ENCODE measurements around the gene ZNF354B.
"Not testable (repeated sequence)": the region's sequence is repeated elsewhere in the genome, so short reads cannot be mapped to it uniquely, and the experiment has no call there.

The ZNF354B gene

DNA sequence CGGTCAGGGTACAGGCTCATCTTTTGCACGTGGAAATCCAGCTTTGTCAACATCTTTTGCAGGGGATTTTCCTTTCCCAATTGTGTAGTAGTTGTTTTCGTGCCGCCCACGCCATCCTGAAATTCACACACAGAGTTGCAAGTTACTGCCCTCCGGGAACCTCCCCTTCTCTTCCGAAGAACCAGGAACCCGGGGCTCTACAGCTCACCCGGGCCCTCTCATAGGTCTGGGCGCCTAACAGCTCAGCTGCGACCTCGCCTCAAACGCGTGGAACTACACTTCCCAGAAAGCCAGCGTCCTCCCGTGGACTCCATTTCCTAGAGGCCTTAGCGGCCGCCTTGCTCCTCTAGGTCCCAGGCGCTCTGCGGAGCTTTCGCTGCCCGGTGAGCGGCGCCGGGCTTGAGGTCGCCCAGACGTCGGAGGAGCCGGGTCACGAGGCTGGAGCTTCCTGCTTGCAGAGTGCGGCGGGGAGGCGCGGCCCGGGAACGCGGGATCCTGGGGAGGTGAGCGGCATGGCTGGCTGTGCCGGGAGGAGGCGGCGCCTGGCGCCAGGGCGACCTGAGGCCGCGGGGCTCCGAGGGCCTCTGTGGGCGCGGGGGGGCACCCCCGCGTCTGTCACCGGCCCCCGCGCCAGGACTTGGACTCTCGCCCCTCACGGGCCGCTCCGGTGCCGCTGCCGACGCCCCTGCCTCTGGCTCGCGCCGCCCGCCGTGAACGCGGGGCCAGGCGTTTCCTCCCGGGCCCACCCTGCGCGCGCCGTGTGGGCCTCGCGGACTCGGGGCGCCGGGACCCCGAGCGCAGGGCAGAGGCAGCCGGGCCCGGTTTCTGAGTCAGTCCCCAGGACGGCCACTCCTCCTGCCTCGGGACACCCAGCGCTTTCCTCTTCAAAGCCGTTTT, at the start of gene ZNF354B:
Gene ZNF354B (plus strand): TSS at position 329 of the 897 bp plus-strand sequence. CDS start 1,095 bp downstream, outside the sequence.
- DNase-seq (ENCODE audit: low read depth in 2 of 3, low spot score in 2 of 3): peak; percentile 52 to 61 (median 55)

DNA sequence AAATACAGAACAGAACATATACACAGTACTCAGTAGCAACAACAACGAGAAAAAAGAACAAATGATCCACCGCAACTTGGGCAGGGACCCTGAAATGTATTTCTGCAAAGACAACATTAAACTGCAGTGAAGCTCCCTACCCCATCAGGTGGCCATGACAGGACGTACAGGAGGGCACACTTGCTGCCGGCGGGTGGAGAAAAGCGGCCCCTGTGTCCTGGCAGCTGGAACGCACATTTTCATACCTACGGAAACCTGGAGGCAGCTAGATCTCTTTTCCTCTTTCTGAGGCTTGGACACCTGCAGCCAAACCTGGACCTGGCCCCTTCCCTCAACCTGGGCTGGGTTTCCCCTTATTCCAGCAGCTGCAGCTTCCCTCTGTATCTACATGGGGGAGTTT, 42.2 kb upstream of the ZNF354B start:
- no peak for DNase-seq (ENCODE audit: low read depth in 2 of 3, low spot score in 2 of 3)

DNA sequence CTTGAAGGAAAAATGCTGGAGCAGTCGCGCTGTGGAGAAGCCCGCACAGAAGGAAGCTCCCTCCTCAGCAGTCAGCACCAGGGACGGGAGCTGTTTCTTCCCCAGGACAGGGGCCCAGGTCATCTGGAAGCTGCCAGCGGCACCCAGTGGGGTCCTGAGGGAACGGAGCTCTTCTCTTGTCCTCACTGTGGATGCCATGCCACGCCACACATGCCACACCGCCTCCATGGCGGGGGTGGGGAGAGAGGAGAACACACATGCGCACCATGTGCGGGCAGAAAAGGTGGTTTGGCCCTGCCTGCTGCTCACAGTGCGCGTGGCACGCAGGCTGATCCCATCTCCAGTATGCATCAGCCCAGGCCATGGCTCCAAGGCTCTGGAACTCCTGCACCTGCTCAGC, 41.7 kb upstream of the ZNF354B start:
- no peak for DNase-seq (ENCODE audit: low read depth in 2 of 3, low spot score in 2 of 3)

DNA sequence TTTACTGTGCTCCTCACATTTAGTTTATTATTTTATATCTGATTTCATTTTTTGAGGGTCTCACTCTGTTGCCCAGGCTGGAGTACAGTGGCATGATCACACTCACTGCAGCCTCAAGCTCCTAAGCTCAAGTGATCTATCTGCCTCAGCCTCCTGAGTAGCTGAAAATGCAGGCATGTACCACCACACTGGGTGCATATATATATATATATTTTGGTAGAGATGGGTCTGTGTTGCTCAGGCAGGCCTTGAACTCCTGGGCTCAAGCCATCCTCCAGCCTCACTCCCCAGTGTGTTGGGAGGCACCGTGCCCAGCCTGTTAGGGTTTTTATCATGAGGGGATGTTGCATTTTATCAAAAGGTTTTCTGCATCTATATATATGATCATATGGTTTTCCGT, 39.8 kb upstream of the ZNF354B start:
- no peak for DNase-seq (ENCODE audit: low read depth in 2 of 3, low spot score in 2 of 3)

DNA sequence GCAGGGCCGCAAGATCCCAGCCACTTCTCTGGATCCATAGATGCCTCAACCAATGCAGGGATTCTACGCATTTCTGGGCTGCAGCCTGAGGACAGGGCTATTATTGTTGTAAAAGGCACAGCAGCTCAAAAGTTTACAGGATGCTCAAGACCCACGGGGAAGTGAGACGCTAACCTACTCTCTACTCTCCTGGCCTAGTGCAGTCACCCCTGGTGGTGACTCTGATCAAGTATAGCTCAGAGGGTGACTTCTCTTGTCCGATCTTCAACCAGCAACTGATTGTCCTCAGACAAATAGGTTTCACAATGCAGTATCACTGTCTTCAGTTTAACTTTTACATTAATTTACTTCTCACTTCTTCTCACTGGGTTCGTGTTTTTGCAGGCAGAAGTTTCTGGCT, 34.3 kb upstream of the ZNF354B start:
- no peak for DNase-seq (ENCODE audit: low read depth in 2 of 3, low spot score in 2 of 3)

DNA sequence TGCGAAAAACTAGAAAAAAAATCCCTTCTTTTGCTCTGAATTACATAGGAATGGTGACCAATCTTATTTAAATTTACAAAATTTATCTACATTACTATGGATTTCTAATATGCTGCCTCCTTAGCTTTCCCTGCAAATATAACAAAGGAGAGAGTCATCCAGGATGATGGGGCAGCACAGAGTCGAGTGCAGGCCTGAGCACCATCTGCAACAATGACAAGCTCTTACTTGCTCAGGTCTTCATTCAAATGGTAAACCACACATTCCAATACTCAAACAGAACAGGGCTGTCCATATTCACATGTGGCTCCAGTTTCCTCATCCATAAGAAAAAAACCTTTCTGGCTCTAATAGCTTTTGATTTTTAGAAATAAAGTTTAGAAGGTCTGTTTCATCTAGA, 33.5 kb upstream of the ZNF354B start:
- no peak for DNase-seq (ENCODE audit: low read depth in 2 of 3, low spot score in 2 of 3)

DNA sequence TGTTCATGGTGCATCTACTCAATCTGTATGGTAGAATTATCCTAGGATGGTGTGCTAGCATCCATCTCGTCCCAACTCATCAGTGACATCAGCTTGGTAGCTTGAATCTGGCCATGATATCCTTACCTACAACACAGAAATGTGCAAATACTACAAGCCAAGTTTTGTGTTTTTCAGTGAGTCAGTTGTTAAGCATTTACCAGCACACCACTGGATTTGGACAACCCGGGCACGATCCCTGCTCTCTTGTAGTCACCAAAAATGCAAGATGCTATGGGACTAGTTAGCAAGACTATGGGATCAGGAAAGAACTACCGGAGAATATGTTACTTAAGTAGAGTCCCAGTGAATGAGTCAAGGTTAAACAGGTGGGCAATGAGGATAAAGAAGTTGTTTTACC, 32.1 kb upstream of the ZNF354B start:
- DNase-seq (ENCODE audit: low read depth in 2 of 3, low spot score in 2 of 3): no peak

DNA sequence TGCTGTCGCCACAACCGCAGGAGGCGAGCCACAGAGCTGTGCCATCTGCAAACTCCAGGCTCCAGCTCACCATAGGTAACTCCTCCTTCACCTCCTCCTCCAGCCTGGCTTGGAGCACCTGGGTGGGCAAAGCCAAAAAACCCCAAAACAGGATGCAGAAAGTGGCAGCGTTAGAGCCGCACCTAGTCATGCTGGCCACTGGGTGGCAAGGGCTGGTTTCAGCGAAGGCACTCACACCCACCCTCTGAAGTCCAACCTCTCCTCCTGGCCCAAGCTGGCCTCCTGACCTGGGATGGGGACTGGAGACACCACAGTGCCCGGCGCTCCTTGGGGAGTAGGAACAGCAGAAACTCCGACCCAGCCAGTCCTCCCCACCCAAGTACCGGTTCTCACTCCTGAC, 28.7 kb upstream of the ZNF354B start:
- no peak for DNase-seq (ENCODE audit: low read depth in 2 of 3, low spot score in 2 of 3)

DNA sequence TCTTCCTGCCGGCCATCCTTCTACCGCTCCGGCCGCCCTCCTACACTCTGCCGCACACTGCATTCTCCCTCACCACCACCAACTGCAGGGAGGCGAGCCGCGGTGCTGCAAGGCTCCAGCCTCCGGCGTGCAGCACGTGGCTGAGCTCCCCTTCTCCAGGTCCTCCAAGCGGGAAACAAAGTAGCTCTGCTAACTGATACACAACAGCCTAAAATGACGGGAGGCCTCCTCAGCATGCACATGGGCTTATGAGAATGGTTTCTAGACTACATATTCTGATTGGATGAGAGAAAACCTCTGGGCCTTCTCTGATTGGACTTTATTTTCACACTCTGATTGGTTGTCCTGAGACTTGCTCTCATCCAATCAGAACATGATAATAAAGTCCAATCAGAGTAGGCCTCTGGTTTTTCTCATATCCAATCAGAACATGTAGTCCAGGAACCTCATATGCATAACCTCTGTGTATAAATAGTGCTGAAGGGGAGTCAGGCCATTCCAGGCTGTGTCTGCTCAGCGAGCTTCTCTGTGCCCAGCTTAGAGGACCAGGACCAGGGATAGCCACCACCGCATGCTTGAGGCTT, 27.0 kb upstream of the ZNF354B start:
- DNase-seq (ENCODE audit: low read depth in 2 of 3, low spot score in 2 of 3): no peak

DNA sequence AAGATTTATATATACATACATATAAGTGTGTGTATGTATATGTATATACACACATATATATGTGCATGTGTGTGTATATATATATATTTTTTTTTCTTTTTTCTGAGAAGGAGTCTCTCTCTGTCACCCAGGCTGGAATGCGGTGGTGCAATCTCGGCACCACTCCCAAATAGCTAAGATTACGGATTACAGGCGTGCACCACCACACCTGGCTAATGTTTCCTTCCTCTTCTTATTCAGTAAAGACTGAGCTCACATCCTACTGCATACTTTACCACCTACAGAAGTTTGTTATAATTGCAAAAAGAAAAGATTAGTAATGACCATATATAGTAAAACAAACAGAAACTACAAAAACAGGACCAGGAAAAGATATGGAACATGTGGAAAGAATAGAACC, 23.1 kb upstream of the ZNF354B start:
- no peak for DNase-seq (ENCODE audit: low read depth in 2 of 3, low spot score in 2 of 3)

DNA sequence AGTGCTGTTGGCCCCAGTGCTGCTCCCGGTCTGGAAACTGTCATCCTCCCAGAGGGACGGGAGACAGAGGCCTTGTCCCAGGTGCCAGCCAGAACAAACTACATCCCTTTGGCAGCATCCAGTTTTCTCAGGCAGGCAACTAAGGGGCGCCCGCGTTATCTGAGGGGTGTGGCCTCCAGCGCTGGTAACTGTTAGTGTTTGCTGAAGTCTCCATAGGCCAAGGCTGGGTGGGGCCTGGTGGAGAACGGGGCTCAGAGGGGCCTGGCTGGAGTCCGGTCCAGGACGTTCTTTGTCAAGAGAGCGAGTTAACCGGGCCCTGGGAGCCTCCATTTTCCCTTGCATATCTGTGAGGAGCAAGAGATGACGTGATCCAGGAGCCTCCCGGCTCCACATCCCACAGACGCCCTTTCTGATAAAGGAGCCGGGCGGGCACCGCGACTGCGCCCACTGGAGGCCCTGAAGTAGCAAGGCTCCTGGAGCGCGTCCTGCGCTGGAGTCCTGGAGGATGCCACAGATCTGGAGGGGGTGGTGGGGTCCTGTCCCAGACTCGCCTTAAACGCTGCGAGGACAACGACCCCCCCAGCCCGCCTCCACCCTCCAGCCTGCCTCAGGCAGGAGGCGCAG, 20.9 kb upstream of the ZNF354B start:
- not testable (repeated sequence) for DNase-seq (ENCODE audit: low read depth in 2 of 3, low spot score in 2 of 3)

DNA sequence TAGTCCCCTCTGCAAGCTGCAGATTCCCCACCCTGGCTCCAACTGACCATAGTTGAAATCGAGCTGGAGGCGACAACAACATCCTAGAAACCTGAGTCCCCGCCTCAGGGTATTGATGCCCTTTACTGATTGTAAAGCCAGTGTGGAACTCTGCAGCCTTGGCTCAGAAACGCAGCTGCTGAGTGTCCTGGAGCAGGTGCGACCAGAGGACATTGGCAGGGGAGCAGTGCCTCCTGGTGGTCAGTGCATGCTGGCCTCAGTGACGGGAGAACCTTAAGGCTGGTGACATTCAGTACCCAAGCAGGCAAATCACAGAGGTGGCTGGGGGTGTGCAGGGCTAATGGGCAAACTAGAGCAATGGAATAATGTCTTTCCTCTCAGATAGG, 20.4 kb upstream of the ZNF354B start:
- DNase-seq (ENCODE audit: low read depth in 2 of 3, low spot score in 2 of 3): peak in 2 of 3 experiments; percentile 16 to 18

DNA sequence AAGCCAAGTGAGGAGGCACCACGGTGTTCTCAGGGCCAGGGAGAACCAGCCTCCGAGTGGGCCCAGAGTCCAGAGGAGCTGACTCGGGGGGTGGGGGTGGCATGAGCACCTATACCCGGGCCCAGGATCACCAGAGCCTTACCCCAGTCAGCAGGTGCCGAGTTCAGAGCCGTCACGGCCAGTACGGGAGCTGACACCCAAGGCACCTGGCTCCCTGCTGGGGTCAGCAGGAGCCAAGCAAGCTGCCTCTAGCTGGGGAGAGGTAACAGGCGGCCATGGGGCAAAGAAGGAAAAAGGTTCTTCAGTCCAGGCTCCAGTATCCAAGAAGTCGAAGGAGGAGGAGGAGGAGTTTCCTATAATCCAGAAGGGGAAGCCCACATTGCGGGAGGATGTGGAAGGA, 19.4 kb upstream of the ZNF354B start:
- not testable (repeated sequence) for DNase-seq (ENCODE audit: low read depth in 2 of 3, low spot score in 2 of 3)

DNA sequence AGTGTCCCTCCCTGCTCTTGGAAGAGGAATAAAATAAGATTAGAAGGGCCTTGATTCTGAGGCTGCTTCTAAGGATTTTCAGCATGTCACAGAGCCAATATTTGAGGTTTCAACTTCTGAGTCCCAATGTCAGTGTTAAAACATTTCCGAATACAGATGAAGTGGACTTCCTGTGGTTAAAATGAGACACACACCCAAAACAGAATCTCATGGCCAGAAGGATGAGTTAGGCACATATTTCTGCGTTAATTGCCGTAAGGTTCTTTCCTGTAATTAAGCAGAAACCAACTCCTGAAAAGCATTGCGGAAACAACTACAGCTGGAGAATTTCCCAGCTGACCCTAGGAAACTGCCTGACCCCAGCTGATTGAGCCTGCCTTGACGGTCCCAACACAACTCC, 10.4 kb upstream of the ZNF354B start:
- no peak for DNase-seq (ENCODE audit: low read depth in 2 of 3, low spot score in 2 of 3)

DNA sequence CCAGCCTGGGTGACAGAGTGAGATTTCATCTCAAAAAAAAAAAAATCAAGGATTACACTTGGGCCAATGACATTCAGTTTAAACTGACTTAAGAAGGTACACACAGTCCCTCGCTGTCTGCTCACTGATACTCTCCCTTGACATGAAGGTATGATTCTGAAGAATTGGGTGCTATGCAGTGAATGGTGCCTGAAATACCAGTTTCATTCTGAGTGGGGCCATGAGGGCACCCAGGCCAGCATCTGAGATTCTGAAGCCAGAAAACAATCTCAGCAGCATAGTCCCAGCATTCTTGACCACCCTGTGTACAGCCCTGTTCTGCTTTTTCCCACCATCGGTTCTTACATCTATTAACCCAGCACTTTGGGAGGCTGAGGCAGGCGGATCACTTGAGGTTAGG, 7.8 kb upstream of the ZNF354B start:
- DNase-seq (ENCODE audit: low read depth in 2 of 3, low spot score in 2 of 3): no peak

DNA sequence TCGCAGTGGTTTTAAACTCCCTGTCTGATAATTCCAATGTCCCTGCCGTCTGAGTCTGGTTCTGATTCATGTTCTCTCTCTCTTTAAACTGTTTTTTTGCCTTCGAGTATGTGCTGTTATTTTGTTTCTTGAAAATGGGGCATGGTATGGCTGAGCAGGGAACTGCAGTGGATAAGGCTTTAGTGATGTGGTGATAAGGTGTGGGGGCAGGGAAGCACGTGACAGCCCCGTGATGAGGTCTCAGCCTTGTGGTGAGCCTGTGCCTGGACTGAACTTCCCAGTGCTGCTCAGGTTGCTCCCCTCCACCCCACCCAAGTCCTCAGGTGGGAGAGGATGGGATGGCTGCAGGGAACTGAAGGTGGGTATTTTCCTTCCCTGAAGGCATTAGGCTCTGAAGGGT, 5.5 kb upstream of the ZNF354B start:
- no peak for DNase-seq (ENCODE audit: low read depth in 2 of 3, low spot score in 2 of 3)

DNA sequence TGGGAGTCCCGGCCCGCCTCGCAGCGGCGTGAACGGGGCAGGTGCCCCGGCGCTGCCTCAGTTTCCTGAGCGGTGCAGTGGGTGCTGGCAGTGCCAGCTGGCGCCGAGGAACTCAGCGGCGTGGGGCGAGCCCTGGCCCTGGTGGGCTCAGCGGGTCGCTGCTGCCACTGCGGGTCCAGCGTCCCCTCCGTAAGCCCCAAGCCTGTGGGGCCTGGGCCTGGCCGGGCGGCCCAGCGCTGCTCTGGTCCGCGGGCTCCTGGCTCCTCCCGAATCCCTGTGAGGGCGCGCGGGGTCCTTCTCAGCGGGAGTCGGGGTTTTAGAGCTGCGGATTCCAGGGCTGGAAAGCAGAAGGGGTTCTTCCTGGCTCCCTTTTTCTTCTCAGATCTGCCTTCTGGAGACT, 862 bp downstream of the ZNF354B start:
- DNase-seq (ENCODE audit: low read depth in 2 of 3, low spot score in 2 of 3): not testable (repeated sequence)

DNA sequence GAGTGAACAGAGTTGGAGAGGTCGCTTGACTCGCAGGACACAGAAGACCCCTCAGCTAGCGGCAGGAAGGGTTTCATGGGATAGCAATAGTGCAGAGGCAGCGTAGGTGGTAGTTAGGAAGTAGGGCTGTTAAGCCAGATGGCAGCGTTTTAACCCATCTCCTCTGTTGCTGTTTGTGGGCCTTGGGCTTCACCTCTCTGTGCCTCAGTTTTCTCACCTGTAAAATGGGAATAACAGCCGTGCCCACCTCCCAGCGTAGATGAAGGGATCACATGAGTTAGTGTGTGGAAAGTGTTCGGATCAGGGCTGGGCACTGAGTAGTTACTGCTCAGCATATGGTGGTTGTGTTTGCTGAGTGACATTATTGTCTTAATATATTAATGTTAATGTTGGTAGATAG, 1.9 kb downstream of the ZNF354B start:
- no peak for DNase-seq (ENCODE audit: low read depth in 2 of 3, low spot score in 2 of 3)

DNA sequence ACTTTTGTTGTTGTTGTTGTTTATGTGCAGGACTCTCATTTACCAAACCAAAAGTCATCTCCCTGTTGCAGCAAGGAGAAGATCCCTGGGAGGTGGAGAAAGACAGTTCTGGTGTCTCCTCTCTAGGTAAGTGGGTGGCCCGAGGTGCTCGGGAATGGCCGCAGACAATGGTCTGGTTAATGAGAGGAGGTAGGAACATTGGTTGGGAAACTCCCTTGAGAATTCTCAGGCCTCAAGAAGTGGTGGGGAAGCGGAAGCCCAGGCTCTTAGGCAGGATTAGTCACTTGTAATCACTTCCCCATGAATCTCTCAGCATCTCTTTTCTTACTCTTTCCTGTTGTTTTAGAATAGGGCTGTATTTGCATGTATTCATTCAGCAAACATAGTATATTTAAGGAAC, 7.2 kb downstream of the ZNF354B start:
- no peak for DNase-seq (ENCODE audit: low read depth in 2 of 3, low spot score in 2 of 3)

DNA sequence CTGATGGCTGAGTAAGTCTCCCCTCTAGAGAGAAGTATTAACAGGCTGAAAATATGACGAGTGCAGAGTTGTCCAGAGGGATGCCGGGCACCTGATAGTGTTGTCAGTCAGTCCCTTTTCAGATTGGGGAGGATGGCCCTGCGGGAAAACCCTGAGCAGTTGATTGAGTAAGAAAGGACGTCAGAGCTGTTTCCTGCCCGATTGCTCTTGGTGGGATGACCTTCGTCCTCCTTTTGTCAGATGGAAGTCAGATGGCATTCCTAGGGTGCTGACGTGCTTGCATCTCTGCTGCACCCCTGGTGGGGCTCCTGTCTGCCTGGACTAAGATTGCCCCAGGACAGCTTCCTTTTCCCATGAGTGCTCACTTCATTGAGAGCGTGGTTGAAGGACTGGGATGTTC, 9.8 kb downstream of the ZNF354B start:
- DNase-seq (ENCODE audit: low read depth in 2 of 3, low spot score in 2 of 3): no peak

DNA sequence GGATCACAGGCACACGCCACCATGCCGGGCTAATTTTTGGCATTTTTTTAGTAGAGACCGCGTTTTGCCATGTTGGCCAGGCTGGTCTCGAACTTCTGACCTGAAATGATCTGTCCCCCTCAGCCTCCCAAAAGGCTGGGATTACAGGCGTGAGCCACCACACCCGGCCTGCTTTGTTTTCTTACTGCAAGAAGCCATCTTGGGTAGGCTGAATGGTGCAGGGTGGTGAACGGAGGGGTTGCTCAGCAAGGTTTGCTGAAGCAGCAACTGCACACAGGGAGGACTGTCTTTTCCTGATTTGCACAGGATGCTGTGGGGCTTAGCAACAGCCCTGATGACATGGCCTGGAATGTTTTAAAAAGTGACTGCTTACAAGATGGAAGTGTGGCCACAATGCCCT, 10.7 kb downstream of the ZNF354B start:
- no peak for DNase-seq (ENCODE audit: low read depth in 2 of 3, low spot score in 2 of 3)

DNA sequence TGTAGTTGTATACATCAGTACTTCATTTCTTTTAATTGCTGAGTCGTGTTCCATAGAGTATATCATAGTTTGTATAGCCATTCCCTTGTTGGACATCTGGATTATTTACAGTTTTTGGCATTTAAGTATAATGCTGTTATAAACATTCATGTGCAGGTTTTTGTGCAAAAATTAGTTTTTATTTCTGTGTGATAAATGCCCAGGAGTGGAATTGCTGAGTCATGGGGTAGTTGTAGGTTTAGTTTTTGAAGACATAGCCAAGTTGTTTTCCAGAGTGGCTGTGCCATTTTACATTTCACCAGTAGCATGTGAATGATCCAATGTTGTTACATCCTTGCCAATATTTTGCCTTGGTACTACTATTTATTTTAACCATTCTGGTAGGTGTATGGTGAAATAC, 12.5 kb downstream of the ZNF354B start:
- no peak for DNase-seq (ENCODE audit: low read depth in 2 of 3, low spot score in 2 of 3)

Measured in activated CD8-positive, alpha-beta memory T cell treated with anti-CD3 and anti-CD28 coated beads for 48 hours (primary cell).